Eye (tissue), 1 donor: Measurements from ENCODE around the gene SYT6.

ENCODE experiments used
- DNase-seq: peaks from one replicate; pipeline ENCODE4 v3.0.0-alpha.2; 2015

The SYT6 gene

GRCh38 chr1:114116086-114116485, 37.6 kb downstream of the SYT6 start:
- no peak for DNase-seq

DNA sequence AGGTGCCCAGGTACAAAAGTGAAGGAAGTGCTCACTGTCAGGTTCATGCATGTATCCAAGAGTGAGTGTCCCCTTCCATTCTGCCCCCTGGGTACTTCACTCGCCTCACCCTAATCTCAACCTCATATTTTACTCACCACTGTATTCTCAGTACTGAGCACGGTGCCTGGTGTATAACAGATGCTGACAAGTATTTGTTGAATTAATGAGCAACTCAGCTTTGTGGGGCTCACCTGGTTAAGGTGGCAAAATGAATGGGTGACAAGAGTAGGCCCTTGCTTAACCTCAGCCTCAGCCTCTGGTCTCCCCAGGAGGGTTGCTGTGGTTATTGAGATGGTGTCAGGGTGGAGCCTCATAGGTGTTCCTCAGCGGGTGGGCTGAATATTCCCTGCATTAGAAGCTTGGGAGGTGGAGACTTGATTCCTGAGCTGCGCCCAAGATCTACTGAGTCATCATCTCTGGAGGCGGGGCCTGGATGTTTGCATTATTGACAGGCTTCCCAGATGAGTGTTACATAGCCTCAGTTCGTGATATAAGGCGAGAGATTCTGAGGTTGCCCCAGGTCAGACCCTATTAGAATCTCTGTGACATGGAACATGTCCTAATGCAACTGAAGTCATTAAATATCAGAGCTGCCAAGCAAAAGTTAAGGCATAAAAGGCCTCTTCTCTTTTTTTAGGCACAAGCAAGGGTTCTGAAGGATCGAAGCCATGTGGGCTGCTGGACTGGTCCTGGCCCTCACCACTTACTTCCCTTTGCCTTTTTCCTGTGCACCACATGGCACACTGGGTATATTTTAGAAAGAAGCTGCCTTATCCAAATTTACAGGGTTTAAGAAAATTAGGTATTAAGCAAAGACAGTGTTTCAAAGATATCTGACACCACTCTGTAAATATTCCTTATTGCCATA, 39.2 kb downstream of the SYT6 start:
- no peak for DNase-seq

GRCh38 chr1:114113411-114114184, 40.1 kb downstream of the SYT6 start:
- no peak for DNase-seq

DNA sequence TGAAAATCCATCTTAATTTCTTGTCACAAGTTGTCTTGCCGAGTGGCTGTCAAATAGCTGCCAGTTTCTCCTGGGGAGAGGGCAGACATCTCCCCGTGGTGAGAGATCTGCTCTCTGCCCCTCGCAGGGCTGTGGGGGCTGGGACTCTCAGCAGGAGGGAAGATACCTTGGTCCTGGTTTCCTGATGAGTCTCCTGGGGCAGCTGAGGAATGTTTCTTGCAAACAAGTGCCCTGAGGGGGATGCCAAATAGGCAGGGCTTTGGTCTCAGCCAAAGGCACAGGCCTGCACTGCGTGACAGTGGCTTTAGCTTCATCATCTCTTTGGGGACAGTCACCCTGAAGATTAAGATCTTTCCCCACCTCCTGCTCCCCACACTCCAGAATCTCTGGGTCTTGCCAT, 40.9 kb downstream of the SYT6 start:
- DNase-seq, result no peak

- DNase-seq, result peak; percentile 8
Observed at GRCh38 chr1:114111731-114112641, 41.7 kb downstream of the SYT6 start.

DNA sequence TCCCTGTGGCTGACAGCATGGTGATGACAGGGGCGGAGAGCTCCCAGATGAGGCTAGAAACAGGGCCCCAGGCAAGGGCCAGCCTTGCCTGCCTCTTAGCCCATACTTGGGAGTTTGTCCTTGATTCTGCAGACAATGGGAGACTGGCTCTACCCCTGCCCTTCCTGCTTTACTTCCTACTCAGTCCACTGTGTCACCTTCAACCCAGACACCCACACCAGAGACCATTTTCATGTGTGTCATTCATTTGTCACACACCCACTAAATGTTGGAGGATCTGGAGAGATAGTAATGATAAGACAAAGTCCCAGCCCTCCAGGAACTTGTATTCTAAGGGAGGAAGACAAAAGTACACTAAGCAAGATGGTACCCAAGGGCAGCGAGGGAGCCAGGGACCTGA, 43.7 kb downstream of the SYT6 start:
- DNase-seq, result no peak

DNA sequence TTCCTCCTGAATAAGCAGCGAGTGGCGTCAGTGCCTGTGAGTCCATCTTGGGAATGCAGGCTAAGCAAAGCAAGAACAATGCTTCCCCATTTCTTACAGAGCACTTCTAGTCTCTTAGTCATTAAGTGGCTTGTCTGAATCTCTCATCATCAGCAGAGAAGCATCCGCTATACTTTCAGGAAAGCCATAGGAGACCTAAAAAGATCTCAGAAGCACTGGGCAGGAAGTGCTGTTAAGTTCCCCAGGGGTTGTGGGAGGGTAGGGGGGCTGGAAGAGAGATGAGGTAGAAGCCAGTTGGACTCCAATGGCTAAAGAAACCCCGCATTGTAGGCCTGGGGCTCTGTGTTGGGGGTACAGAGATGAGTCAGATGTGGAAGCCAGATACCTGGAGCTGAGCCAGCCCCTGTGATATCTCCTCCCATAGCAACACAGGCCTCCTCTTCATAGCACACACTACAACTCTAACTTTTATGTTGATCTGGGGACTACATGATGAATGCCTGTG, 44.9 kb downstream of the SYT6 start:
- peak; percentile 67 for DNase-seq

- peak; percentile 39 for DNase-seq
Observed at GRCh38 chr1:114107474-114108435, 45.9 kb downstream of the SYT6 start.

- peak; percentile 87 for DNase-seq
Observed at GRCh38 chr1:114105421-114105979, 48.2 kb downstream of the SYT6 start.

GRCh38 chr1:114104949-114105348, 48.7 kb downstream of the SYT6 start:
- no peak for DNase-seq

GRCh38 chr1:114103992-114104391, 49.7 kb downstream of the SYT6 start:
- DNase-seq, result no peak

GRCh38 chr1:114102136-114102535, 51.5 kb downstream of the SYT6 start:
- DNase-seq, result no peak

GRCh38 chr1:114100148-114100547, 53.5 kb downstream of the SYT6 start:
- no peak for DNase-seq

- DNase-seq, result no peak
Observed at GRCh38 chr1:114099268-114099667, 54.4 kb downstream of the SYT6 start.

DNA sequence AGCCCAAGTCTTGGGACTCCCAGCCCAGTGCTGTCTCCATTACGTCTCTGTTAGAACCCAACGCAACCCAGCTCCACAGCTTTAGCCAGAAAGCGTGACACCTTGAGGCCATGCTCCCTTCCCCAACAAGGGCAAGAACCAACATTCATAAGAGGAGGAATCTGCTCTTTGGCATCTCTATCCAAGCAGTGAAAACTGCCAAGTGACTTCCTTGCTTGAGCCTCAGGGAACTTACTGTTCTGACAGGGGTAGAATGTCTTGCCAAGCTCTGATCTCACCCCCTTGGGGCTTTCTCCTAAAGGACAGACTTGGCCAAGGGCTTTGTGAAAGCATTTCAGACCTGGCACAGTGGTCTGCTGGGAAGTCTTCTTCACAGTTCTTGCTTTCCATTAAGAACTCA, 56.6 kb downstream of the SYT6 start:
- DNase-seq, result no peak

DNA sequence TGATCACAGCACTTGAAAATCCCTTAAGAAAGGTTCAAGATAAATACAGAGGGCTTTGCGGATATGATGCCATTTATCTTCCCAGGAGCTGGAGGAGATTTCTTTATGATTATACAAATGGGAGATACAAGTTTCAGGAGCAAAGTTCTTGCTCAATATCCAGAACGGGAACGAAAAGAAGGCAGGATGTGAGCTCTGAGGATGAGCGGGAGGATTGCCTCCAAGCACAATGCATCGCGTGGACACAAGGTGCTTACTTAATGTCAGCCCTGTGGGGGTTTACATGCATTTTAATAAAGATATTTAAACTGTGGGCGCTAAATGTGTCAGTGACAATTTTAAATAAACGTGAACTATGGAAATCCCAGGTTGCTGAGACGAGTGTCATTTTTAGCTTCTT, 59.0 kb downstream of the SYT6 start:
- peak; percentile 41 for DNase-seq

DNA sequence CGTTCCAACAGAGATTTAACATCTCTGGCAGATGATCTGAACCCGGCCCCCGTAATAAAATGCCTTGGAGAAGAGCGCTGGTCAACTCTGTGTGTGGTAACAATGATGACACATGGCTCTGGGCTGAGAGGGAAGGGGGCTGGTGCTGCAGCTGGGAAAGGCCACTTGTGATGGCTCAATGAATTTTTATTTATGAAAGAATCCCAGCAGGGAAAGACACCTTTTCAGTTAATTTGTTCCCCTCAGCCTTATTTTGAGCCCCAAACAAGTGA, 59.4 kb downstream of the SYT6 start:
- DNase-seq, result no peak

GRCh38 chr1:114093624-114094362, 59.9 kb downstream of the SYT6 start:
- DNase-seq, result no peak

DNA sequence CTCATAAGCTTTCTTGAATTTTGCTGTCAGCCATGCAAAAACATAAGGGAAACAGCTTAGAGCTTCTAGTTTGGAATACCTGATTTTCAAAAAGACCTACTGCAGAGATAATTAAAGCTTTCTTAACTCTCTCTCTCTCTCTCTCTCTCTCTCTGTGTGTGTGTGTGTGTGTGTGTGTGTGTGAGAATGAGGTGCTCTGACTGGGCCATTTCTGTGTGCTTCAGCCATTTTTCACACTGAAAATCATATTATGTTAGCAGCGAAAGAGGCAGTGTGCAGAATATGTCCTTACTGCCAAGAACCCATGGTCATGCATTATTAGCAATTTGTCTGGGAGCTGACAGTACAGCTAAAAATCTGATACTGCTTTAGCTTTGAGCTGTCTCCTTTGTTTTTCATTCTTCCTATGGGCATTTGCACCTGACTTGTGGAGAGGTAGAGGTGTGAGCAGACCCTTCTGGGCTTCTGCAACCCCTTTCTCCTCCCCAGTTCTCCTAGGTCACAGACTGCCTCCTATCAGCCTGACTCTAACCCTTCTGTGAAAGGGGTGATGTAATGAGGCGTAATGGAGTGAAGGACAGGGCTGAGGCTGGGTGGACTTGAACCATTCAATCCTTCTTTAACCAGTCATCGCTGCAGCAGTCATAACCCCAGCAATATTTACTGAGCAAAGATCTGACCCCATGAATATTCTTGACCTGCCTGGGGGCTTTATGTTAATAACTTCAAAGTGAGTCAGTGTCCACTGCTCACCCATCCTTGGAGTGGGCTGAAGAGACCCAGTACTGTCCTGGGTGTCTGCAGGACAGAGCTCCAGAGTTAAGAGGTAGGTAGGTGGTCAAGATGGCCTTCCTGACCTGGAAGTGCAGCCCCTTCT, 61.2 kb downstream of the SYT6 start:
- DNase-seq, result peak; percentile 36

- no peak for DNase-seq
Observed at GRCh38 chr1:114091711-114092110, 62.0 kb downstream of the SYT6 start.
